NCI-H1417 (cell line): ENCODE measurements around the gene MYMX.
"Not testable (repeated sequence)": the region's sequence is repeated elsewhere in the genome, so short reads cannot be mapped to it uniquely, and the experiment has no call there.

Experiments
- DNase-seq, 3 experiments: peaks; one replicate each; lab custom pipeline; 2025; lab: John Stamatoyannopoulos, UW

MYMX gene

GRCh38 chr6:44186635-44187025, 30.1 kb upstream of the MYMX start:
- no peak for DNase-seq

GRCh38 chr6:44188819-44189218, 27.9 kb upstream of the MYMX start:
- no peak for DNase-seq

- DNase-seq, result no peak
These were observed 27.5 kb upstream of the MYMX start for GRCh38 chr6:44189257-44189656.

- DNase-seq, result no peak
These were observed 26.0 kb upstream of the MYMX start for GRCh38 chr6:44190715-44191114.

GRCh38 chr6:44192428-44193041, 24.2 kb upstream of the MYMX start:
- no peak for DNase-seq

- DNase-seq, result no peak
These were observed 23.3 kb upstream of the MYMX start for GRCh38 chr6:44193307-44193910.

DNA sequence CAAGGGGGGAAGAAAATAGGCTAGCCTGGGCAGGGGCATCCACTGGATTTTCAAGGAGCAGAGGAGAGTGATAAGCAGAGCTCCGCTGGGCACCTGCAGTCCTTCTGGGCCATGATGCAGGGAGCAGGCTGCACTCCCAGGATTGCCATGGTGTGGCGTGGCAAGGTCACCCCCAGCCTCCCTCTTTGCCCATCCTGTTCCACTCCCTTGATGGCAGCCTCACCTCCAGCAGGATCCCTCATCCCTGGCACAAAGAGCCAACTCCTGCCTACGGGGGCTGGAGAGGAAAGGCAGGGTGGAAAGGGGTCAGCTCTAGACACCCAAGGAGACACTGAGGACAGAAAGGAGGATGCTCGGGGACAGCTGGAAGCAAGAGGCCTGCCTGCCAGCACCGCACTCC, 22.4 kb upstream of the MYMX start:
- DNase-seq, result no peak

- not testable (repeated sequence) for DNase-seq
These were observed 20.4 kb upstream of the MYMX start for GRCh38 chr6:44196351-44196750.

DNA sequence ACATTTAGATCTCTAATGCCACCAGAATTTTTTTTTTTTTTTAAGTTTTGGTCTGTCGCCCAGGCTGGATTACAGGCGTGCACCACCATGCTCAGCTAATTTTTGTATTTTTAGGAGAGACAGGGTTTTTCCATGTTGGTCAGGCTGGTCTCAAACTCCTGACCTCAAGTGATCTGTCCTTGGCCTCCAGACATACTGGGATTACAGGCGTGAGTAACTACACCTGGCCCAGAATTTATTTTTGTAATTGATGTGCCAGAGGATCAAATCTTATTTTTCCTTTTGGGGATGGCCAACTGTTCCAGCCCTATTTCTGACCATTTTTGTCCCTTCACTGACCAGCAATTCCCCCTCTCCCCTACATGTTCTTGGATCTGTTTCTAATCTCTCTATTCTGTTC, 18.0 kb upstream of the MYMX start:
- DNase-seq, result no peak

- no peak for DNase-seq
These were observed 16.8 kb upstream of the MYMX start for GRCh38 chr6:44199883-44200282.

GRCh38 chr6:44201200-44201599, 15.5 kb upstream of the MYMX start:
- no peak for DNase-seq

DNA sequence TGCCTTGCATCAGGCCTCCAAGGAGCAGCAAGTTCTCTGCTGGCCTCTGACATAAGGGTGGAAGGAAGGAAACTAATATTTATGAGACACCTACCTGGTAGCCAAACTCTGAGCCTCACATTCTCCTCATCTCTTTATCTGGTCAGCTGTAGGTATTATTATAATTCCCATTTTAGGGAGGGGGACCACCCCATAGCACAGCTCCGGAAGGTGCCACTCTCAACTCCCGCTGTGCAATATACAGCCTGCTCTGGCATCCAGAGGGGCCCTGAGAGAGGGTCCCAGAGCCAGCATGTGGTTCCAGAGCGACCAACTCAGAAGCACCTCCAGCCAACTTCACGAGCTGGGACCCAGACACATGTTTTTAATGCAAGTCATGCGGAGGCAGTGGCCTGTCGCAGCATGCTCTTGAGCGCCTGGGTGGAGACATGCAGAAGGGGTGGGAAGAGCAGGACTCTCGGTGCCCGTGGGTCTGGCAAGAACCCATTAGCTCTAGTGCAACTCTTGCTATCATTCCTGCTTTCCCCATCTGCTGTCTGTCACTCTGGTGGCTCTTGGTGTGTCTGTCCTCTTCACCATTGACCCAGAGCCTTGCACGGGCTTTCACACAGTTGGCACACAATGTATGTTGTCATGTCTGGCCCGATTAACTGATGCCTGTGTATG, 15.0 kb upstream of the MYMX start:
- peak in 1 of 3 experiments; percentile 6 for DNase-seq

GRCh38 chr6:44202332-44202971, 14.3 kb upstream of the MYMX start:
- no peak for DNase-seq

DNA sequence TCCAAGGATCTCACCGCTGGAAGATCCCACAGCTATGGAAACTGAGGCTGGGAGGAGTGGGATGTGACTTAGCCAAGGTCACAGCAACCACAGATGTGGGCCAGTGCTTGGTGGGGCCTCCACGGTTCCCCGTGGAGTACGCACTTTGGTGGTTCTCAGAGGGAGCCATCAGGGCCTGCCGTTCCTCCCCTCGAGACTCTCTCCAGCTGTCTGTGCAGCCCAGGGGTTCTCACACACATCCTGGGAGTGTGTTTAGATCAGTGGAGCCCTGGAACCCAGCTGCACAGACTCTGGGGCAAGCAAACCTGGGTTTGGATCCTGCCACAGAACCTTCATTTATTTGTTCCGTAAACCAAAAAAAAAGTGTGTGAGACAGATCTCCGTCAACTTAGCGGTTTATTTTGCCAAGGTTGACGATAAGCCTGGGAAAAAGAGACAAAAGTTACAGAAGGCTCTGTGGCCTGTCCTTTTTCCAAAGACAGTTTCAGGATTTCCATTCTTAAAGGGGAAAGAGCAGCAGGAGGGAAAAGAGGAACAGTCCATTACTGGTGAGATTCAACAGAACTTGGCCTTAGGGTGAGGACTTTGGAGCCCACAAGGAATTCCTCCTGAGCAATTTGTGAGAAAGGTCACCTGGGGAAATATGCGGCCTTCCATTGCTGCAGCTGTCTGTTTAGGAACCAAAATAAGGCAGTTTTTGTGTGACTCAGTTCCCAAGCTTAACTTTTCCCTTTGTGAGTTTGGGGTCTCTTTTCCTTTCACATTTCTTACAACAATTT, 13.6 kb upstream of the MYMX start:
- no peak for DNase-seq

- DNase-seq, result no peak
These were observed 12.8 kb upstream of the MYMX start for GRCh38 chr6:44203955-44204354.

DNA sequence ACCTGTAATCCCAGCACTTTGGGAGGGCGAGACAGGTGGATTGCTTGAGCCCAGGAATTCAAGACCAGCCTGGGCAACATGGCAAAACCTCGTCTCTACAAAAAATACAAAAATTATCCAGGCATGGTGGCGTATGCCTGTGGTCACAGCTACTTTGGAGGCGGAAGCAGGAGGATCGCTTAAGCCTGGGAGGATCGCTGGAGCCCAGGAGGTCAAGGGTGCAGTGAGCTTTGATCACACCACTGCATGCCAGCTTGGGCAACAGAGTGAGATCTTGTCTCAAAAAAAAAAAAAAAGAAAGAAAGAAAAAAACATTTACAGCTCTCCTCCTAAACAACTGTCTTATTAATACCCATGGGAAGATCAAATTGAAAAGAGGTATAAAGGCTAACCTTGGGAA, 8.8 kb upstream of the MYMX start:
- no peak for DNase-seq

- DNase-seq, result no peak
These were observed 5.4 kb upstream of the MYMX start for GRCh38 chr6:44211284-44211683.

GRCh38 chr6:44214307-44214706, 2.4 kb upstream of the MYMX start:
- no peak for DNase-seq

- DNase-seq, result no peak
These were observed 812 bp downstream of the MYMX start for GRCh38 chr6:44217332-44218143.

DNA sequence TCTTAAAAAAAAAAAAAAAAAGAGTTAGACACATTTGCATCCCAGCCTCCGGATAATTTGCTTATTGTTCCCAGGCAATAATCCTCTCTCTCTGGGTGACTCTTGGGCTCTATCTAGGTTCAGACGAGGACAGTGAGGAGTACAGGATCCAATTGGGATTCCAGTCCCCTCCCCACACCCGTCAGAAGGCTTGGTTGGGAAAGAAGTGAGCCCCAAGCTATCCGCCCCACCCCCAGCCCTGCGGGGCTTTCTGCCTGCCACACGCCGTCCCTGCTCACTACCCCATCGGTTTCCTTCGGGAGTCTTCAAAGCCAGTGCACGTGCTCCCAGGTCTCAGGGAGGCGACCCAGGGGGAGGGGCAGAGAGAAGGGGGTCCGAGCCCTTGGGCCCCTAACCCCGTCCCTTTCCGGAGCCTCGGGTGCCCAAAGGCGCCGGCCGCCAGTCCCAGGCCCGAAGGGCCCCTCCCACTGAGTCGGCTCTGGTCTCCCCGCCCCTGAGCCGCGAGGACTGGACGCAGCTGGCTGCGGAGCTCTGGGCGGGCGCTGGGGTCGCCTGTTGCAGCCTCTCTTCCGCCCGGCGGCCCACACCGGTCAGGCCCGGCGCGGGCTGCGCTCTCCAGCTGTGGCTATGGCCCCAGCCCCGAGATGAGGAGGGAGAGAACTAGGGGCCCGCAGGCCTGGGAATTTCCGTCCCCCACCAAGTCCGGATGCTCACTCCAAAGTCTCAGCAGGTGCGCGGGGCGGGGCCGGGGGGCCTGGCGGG, 2.5 kb downstream of the MYMX start:
- peak; percentile 31 to 80 (median 77) for DNase-seq
